ENCODE measurements around the gene RRP9. TPM values are rescaled to one million over a fixed set of nuclear protein-coding genes. Genes with fewer than 3 reads are reported as not detected.

RRP9 gene
- total RNA-seq, 3 donors from 2014 or later (not counting 1 experiment from before 2014, with no cell fraction given) = 11.2 to 13.0 (median 12.7) TPM

DNA sequence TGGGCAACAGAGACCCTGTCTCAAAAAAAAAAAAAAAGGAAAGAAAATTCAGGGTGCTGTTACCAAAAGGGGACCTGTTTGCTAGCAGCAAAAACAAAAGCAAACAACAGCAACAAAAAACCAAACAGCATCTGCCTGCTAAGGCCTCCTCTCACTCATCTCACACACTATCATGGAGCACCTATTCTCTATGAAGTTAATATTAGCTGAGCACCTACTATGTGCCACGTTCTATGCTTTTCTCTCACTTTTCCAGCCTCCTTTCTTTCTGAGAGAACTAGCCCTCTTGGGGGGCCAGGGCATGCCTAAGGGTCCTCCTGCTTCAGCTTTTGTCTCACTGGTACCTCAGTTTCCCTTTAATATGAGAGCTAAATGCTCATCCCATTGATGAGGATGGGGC, 13.0 kb upstream of the RRP9 start:
- Histone ChIP-seq H3K36me3 (ENCODE audit: control insufficient read depth, insufficient read depth, low read length) (no peaks in the 10 kb centered on the region), H3K9me3 (ENCODE audit: control insufficient read depth, insufficient read depth, low read length) (no peaks in the 10 kb centered on the region), H3K27me3 (ENCODE audit: control insufficient read depth, insufficient read depth, low read length) (peaks cover 24% of the 10 kb centered on the region), H3K27ac (ENCODE audit: low read length) (no peak overlapping the region), H3K4me1 (ENCODE audit: control insufficient read depth, insufficient read depth, low read length) (peaks cover 15% of the 10 kb centered on the region), H3K4me3 (ENCODE audit: low read length) (no peak overlapping the region)
- 76% methylated on average over 1 of the region's 1 CpG for WGBS (ENCODE audit: insufficient coverage)
- DNase-seq (no peak), ATAC-seq (no peak)
- Mint-ChIP-seq H3K9me3 (no peaks in the 10 kb centered on the region), H3K4me3 (no peak overlapping the region), H3K36me3 (no peaks in the 10 kb centered on the region), H3K27ac (no peak overlapping the region), H3K4me1 (peaks cover 0 to 14% of the 10 kb centered on the region in 2 donors), H3K27me3 (ENCODE audit: low read depth in 2 of 2) (peaks cover 25 to 36% of the 10 kb centered on the region in 2 donors)
- TF ChIP-seq, protein P1, sequence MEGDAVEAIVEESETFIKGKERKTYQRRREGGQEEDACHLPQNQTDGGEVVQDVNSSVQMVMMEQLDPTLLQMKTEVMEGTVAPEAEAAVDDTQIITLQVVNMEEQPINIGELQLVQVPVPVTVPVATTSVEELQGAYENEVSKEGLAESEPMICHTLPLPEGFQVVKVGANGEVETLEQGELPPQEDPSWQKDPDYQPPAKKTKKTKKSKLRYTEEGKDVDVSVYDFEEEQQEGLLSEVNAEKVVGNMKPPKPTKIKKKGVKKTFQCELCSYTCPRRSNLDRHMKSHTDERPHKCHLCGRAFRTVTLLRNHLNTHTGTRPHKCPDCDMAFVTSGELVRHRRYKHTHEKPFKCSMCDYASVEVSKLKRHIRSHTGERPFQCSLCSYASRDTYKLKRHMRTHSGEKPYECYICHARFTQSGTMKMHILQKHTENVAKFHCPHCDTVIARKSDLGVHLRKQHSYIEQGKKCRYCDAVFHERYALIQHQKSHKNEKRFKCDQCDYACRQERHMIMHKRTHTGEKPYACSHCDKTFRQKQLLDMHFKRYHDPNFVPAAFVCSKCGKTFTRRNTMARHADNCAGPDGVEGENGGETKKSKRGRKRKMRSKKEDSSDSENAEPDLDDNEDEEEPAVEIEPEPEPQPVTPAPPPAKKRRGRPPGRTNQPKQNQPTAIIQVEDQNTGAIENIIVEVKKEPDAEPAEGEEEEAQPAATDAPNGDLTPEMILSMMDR (IDR thresholded peaks at IDR 0.05) = no peak
- intact Hi-C loops (cut with micrococcal nuclease) = no loop called here

DNA sequence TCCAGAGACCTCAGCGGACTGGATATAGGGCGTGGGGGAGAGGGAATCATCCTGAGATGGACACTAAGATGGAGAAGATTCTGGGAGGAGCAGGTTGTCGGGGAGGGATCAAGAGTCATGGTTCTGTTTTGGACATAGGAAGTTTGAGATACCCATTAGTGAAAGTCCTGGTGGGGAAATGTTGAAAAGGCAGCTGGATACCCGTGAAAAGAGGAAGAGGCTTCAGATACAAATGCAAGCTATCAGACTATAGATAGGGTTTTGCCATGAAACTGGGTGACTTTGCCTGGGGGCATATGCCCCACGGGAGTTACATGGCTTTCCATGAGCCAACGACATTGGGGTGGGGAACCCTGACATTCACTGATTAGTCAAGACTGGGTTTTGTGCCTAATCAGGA, 12.4 kb upstream of the RRP9 start:
- Mint-ChIP-seq H3K9me3 (no peaks in the 10 kb centered on the region), H3K27ac (no peak overlapping the region), H3K4me3 (no peak overlapping the region), H3K36me3 (no peaks in the 10 kb centered on the region), H3K4me1 (peaks cover 0 to 14% of the 10 kb centered on the region in 2 donors), H3K27me3 (ENCODE audit: low read depth in 2 of 2) (peaks cover 25 to 36% of the 10 kb centered on the region in 2 donors)
- ATAC-seq (no peak), DNase-seq (no peak)
- TF ChIP-seq, protein P1 (IDR thresholded peaks at IDR 0.05) = no peak
- peaks cover 24% of the 10 kb centered on the region for H3K27me3 ChIP-seq (ENCODE audit: control insufficient read depth, insufficient read depth, low read length)
- intact Hi-C loops (cut with micrococcal nuclease) = no loop called here
- 56% methylated on average over 6 of the region's 6 CpGs for WGBS (ENCODE audit: insufficient coverage)
- no peaks in the 10 kb centered on the region for H3K36me3 ChIP-seq (ENCODE audit: control insufficient read depth, insufficient read depth, low read length)
- peaks cover 15% of the 10 kb centered on the region for H3K4me1 ChIP-seq (ENCODE audit: control insufficient read depth, insufficient read depth, low read length)
- H3K4me3 ChIP-seq (ENCODE audit: low read length) = no peak overlapping the region
- no peak overlapping the region for H3K27ac ChIP-seq (ENCODE audit: low read length)
- no peaks in the 10 kb centered on the region for H3K9me3 ChIP-seq (ENCODE audit: control insufficient read depth, insufficient read depth, low read length)

DNA sequence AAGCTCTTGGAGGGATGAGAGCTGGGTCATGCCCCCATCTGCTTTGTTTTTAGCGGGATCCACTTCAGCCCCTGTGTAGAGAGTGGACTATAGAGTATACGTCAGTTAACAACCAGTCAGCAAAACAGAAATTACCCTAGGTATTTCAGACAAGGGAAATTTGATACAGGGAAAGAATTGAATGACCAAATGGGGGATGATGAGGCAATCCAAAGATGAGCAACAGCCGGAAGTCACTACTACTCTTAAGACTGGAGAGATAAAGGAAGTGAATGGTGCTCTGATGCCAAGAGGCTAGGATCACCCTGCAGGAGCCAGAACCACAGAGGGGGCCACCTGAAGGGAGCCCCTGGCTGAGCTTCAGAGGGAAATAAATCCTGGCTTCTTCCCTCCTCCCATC, 11.7 kb upstream of the RRP9 start:
- WGBS (ENCODE audit: insufficient coverage) = 89% methylated on average over 3 of the region's 3 CpGs
- peaks cover 15% of the 10 kb centered on the region for H3K4me1 ChIP-seq (ENCODE audit: control insufficient read depth, insufficient read depth, low read length)
- Mint-ChIP-seq H3K36me3 (no peaks in the 10 kb centered on the region), H3K4me1 (peaks cover 0 to 14% of the 10 kb centered on the region in 2 donors), H3K27me3 (ENCODE audit: low read depth in 2 of 2) (peaks cover 23 to 35% of the 10 kb centered on the region in 2 donors), H3K27ac (no peak overlapping the region), H3K9me3 (no peaks in the 10 kb centered on the region), H3K4me3 (no peak overlapping the region)
- no peak for ATAC-seq
- DNase-seq = no peak
- no peak overlapping the region for H3K27ac ChIP-seq (ENCODE audit: low read length)
- intact Hi-C loops (cut with micrococcal nuclease) = no loop called here
- H3K36me3 ChIP-seq (ENCODE audit: control insufficient read depth, insufficient read depth, low read length) = no peaks in the 10 kb centered on the region
- no peaks in the 10 kb centered on the region for H3K9me3 ChIP-seq (ENCODE audit: control insufficient read depth, insufficient read depth, low read length)
- H3K4me3 ChIP-seq (ENCODE audit: low read length) = no peak overlapping the region
- H3K27me3 ChIP-seq (ENCODE audit: control insufficient read depth, insufficient read depth, low read length) = peaks cover 22% of the 10 kb centered on the region
- TF ChIP-seq, protein P1 (IDR thresholded peaks at IDR 0.05) = no peak

DNA sequence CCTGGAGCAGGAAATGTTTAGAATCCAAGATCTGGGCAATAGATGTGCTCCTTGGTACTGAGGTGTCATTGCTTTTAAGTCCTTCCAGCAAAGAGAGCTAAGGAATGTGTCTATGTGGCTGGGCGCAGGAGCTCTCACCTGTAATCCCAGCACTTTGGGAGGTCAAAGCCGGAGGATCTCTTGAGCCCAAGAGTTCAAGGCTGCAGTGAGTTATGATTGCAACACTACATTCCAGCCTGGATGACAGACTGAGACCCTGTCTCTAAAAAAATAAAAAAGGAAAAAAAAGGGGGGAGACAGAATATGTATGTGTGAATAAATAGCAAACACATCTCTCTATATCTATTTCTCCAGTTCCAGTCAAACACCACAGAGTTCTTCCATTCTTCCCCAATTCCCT, 9.2 kb upstream of the RRP9 start:
- peaks cover 17 to 28% of the 10 kb centered on the region in 2 donors for H3K27me3 Mint-ChIP-seq (ENCODE audit: low read depth in 2 of 2)
- no peak for ATAC-seq
- H3K36me3 Mint-ChIP-seq = no peaks in the 10 kb centered on the region
- TF ChIP-seq, protein P1 (IDR thresholded peaks at IDR 0.05) = no peak
- no peaks in the 10 kb centered on the region for H3K9me3 Mint-ChIP-seq
- Histone ChIP-seq H3K36me3 (ENCODE audit: control insufficient read depth, insufficient read depth, low read length) (no peaks in the 10 kb centered on the region), H3K27me3 (ENCODE audit: control insufficient read depth, insufficient read depth, low read length) (peaks cover 6% of the 10 kb centered on the region), H3K4me3 (ENCODE audit: low read length) (no peak overlapping the region), H3K9me3 (ENCODE audit: control insufficient read depth, insufficient read depth, low read length) (no peaks in the 10 kb centered on the region), H3K4me1 (ENCODE audit: control insufficient read depth, insufficient read depth, low read length) (peaks cover 5% of the 10 kb centered on the region), H3K27ac (ENCODE audit: low read length) (no peak overlapping the region)
- no peak for DNase-seq
- intact Hi-C loops (cut with micrococcal nuclease) = no loop called here
- WGBS (ENCODE audit: insufficient coverage) = 94% methylated on average over 2 of the region's 2 CpGs
- no peak overlapping the region for H3K27ac Mint-ChIP-seq
- H3K4me1 Mint-ChIP-seq = peaks cover 0 to 6% of the 10 kb centered on the region in 2 donors
- no peak overlapping the region for H3K4me3 Mint-ChIP-seq
